HG02938 (cell line): ENCODE measurements around the gene ADGRB2.

Source experiments
- ATAC-seq: cut with Tn5 transposase; IDR thresholded peaks from one replicate; pipeline ENCODE4 v1.9.1; 2021; ENCODE audit warnings: mild to moderate bottlenecking, moderate library complexity; ENCODE audit not compliant: unreplicated experiment

Gene ADGRB2

DNA sequence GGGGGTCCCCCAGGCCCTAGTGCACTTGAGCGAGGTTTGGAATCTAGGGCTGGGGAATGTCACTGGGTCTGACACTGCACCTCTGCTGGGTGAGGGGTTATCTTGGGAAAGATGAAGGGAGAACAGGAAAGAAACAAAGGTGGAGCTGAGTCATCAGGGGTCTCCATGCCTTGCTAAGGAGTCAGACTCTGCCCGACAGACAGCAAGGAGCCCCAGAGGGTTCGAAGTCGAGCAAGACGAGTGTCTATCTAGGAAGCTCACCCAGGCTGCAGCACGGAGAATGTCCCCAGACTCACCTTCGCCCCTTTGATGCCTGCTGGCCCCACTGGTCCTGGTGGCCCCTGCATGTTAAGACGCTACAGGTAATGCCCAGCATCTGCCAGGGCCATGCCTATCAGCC is 78.3 kb downstream of the ADGRB2 start:
- no peak for ATAC-seq

DNA sequence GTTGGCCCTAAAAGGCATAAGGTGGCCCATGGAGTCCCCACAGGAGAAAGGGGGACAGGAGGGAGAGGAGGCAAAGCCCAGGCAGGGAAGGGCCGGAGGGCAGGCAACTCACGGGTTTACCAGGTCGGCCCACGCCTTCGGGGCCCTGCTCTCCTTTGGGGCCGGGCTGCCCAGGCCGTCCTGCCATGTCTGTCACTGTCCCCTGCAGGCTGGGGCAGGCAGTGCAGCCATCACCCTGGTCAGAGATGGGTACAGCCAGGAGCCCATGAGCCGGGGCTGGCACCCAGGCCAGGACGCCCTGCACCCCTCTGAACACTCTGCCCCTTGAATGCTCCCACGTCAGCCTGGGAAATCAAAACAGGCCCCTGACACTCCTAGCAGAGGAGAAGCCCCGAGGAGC is 80.1 kb downstream of the ADGRB2 start:
- ATAC-seq: no peak

DNA sequence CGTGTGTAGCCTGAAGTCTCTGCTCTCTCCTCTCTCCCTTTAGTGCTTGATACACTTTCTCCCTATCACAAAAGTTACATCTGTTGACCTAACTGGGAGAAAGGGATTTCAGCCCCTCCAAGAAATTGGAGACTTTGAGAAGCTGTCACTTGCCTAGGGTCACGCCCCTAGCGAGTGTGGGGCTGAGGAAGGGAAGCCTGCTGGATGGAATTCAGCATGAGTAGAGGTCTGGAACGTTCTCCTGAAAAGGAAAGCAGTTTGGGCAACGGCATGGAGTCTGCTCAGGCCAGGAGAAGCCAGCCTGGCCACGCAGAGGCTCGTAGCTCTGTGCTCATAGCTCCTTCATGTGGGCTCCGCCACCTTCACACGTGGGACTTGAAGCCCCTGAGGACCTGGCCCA is 82.7 kb downstream of the ADGRB2 start:
- ATAC-seq: no peak

DNA sequence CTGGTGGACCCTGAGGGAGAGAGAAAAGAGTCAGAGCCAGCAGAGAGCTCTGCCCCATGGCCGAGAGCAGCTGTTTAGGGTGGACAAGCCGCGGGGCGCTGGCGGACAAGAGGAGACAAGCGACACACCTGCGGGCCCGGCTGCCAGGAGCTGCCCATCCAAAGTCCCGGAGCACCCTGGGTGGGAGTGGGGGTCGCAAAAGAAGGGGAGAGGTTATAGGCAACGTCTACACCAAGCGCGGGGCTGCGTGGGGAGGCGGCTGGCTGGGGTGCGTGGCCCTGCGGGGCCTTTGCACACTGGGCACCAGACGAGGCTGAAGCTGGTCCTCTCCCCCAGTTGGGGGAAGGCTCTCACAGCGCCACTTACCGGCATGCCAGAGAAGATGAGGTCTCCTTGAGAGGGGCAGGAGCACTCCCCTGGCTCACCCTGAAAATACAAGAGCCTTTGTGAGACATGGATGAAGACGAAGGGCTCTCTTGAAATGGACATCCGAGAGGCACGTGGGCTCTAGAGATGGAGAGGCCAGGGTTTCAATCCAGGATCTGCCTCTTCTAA is 84.4 kb downstream of the ADGRB2 start:
- no peak for ATAC-seq

DNA sequence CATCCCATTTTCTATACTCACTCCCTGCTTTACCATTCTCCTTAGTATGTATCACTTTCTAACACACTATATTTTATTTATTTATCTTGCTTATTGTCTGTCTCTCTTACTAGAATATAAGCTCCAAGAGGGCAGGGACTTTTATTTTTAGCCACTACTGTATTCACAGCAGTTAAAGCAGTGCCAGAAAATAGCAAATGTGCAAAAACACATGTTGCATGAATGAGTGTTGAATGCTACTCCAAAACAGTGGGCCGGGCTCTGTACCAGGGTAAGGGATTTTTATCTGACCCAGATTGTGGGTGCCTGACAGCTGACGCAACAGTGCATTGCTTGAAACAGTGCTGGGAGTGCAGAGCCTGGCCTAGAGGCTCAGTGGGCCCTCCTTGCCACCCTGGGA is 85.0 kb downstream of the ADGRB2 start:
- ATAC-seq: no peak

DNA sequence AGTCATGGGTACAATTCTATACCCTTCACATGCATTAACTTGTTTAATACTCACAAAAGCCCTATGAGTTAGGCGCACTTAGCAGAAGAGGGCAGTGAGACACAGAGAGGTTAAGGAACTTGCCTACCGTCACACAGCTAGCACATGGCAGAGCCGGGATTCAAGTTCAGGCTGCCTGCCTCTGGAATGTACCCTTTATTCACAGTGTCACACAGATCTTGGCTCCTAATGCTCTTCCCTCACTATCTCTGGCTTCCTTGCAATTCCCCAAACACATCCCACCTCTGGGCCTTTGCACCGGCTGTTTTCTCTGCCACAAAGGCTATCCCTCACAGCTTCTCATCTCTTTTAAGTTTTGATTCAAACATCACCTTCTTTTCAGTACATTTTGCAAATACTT is 85.5 kb downstream of the ADGRB2 start:
- ATAC-seq: no peak

DNA sequence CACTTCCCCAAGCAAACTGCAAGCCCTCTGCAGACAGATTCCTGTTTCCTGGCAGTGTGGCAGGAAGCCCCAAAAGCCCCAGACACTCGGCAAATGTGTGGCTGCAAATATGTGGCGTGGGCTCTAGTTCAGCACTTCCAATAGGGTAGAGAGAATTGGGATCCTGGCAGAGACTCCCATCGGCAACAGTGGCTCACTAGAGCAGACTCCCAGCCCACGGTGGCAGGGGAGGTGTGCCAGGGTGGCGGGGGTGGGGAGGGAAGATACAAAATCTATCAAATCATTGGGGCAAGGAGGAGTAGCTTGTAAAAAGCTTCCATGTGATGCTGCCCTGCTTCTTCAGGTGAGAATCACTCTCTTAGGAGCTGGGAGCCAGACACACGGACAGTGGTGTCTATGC is 86.2 kb downstream of the ADGRB2 start:
- no peak for ATAC-seq

DNA sequence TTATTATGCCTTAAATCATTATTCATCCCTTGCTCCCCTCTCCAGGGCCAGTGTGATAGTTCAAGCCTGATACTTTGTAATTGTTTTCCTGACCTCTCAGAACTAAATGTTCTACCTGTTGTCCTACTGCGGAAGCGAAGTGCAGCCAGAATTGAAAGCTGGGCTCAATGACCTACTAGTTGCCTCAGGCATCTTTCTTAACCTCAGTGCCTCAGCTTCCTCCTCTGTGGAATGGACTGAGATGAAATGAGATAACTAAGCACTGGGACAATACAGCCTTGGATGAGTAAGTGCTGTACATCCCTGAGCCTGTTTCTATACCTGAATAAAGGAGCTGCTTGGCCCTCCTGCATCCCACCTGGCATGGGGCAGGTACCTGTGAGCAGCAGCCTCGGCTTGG is 86.7 kb downstream of the ADGRB2 start:
- ATAC-seq: no peak
